HCT116 (cell line): ENCODE data around the gene TFCP2L1. TPM values are rescaled to one million over a fixed set of nuclear protein-coding genes. Genes with fewer than 3 reads are reported as not detected.

Experiments used
- ATAC-seq: fragments of 200-7000 bp; cut with Tn5 transposase; 2 replicates; pipeline ENCODE4 v1.9.1; 2020; ENCODE audit warnings: mild to moderate bottlenecking, moderate library complexity
- BruUV-seq: library from RNA; stranded (reverse); fragments of 400-500 nt; replicated peaks from 2 replicates; lab custom pipeline; 2021; lab: Mats Ljungman, UMichigan
- CTCF ChIA-PET: fragments of 300-600 bp; sonication (Branson Sonifier 250); formaldehyde crosslinking; loops from one replicate; lab custom pipeline; 2021; ENCODE audit warnings: antibody characterized with exemption; lab: Charles Lee
- POLR2A ChIA-PET: fragments of 300-600, 350-600 bp; sonication (Branson Sonifier 250); formaldehyde crosslinking; loops from one replicate; lab custom pipeline; 2021; ENCODE audit warnings: antibody characterized with exemption; lab: Charles Lee
- RAD21 ChIA-PET, 2 experiments: fragments of 300-600 bp; sonication (Branson Sonifier 250); formaldehyde crosslinking; loops; one replicate each; lab custom pipeline; 2023; ENCODE audit warnings: low total read pairs in 2 of 2; ENCODE audit not compliant: uncharacterized antibody in 2 of 2, unreplicated experiment in 2 of 2, low non-redundant PET in 1 of 2; lab: Charles Lee
- DNase-seq: peaks from one replicate; pipeline ENCODE4 v3.0.0-alpha.2; 2010; ENCODE audit warnings: low read depth, low spot score
- H2AFZ ChIP-seq: fragments of 200-600 bp; shearing (Covaris generic), sonication (generic); 2 replicates; pipeline ENCODE4 v1.6.1; 2017; ENCODE audit warnings: low read depth, mixed run types, mixed read lengths, antibody characterized with exemption, low read length; ENCODE audit not compliant: poor library complexity, severe bottlenecking
- H3K27ac ChIP-seq: 2 replicates; pipeline ENCODE4 v1.5.1; 2012; ENCODE audit warnings: low read depth, low read length
- H3K27me3 ChIP-seq: fragments of 200-600 bp; sonication (generic); 2 replicates; pipeline ENCODE4 v1.6.1; 2016; ENCODE audit warnings: mixed run types, low read length, mixed read lengths; ENCODE audit not compliant: insufficient read depth
- H3K36me3 ChIP-seq, 2 experiments: fragments of 200-500 bp in 1 of 2; fragments of 200-600 bp in 1 of 2; sonication (Bioruptor generic) in 1 of 2; sonication (generic) in 1 of 2; 2 replicates each; pipeline versions ENCODE4 v1.5.1 to v1.6.1; 2014 to 2016; ENCODE audit warnings: low read length in 2 of 2, inconsistent platforms in 1 of 2, mixed read lengths in 1 of 2, mixed run types in 1 of 2; ENCODE audit not compliant: insufficient read depth in 2 of 2, control insufficient read depth in 1 of 2
- H3K4me1 ChIP-seq, 2 experiments: fragments of 200-600 bp in 1 of 2; sonication (generic) in 1 of 2; 2 replicates each; pipeline versions ENCODE4 v1.5.1 to v1.6.1; 2012 to 2017; ENCODE audit warnings: low read length in 2 of 2, inconsistent platforms in 1 of 2, mild to moderate bottlenecking in 1 of 2, mixed read lengths in 1 of 2, mixed run types in 1 of 2, moderate library complexity in 1 of 2; ENCODE audit not compliant: insufficient read depth in 2 of 2, control insufficient read depth in 1 of 2
- H3K4me2 ChIP-seq: fragments of 200-600 bp; sonication (generic); 2 replicates; pipeline ENCODE4 v1.6.1; 2017; ENCODE audit warnings: mixed run types, low read length, mixed read lengths
- H3K4me3 ChIP-seq, 2 experiments: fragments of 200-600 bp in 1 of 2; sonication (generic) in 1 of 2; replicated peaks in 1 of 2; 2 replicates each; pipeline ENCODE4 v1.5.1; 2011 to 2016; ENCODE audit warnings: low read length in 2 of 2, control low read depth in 1 of 2, low read depth in 1 of 2, mild to moderate bottlenecking in 1 of 2, mixed read lengths in 1 of 2, mixed run types in 1 of 2
- H3K79me2 ChIP-seq: fragments of 200-600 bp; sonication (generic); 2 replicates; pipeline ENCODE4 v1.6.1; 2017; ENCODE audit warnings: mild to moderate bottlenecking, mixed run types, low read length, moderate library complexity, mixed read lengths; ENCODE audit not compliant: insufficient read depth
- H3K9ac ChIP-seq: fragments of 200-600 bp; sonication (generic); 2 replicates; pipeline ENCODE4 v1.6.1; 2016; ENCODE audit warnings: low read length, mixed read lengths
- H3K9me2 ChIP-seq: fragments of 200-600 bp; sonication (generic), shearing (Covaris generic); 2 replicates; pipeline ENCODE4 v1.6.1; 2017; ENCODE audit warnings: mixed run types, mild to moderate bottlenecking, moderate library complexity; ENCODE audit not compliant: insufficient read depth
- H3K9me3 ChIP-seq, 2 experiments: fragments of 200-500 bp in 1 of 2; fragments of 200-600 bp in 1 of 2; sonication (Bioruptor generic) in 1 of 2; sonication (generic) in 1 of 2; 2 replicates each; pipeline ENCODE4 v1.6.1; 2014 to 2017; ENCODE audit warnings: low read length in 2 of 2, mixed read lengths in 2 of 2, inconsistent platforms in 1 of 2, low read depth in 1 of 2, mild to moderate bottlenecking in 1 of 2, mixed run types in 1 of 2, moderate library complexity in 1 of 2; ENCODE audit not compliant: control insufficient read depth in 1 of 2, insufficient read depth in 1 of 2
- H4K20me1 ChIP-seq: fragments of 200-600 bp; sonication (generic), shearing (Covaris generic); 2 replicates; pipeline ENCODE4 v1.6.1; 2017; ENCODE audit warnings: mixed run types, mild to moderate bottlenecking, moderate library complexity; ENCODE audit not compliant: insufficient read depth
- CEBPB ChIP-seq: IDR thresholded peaks from 2 replicates; pipeline ENCODE4 v1.6.1; 2012; ENCODE audit warnings: low read depth
- CTCF ChIP-seq, 3 experiments: fragments of 200-600 bp in 1 of 3; sonication (generic) in 1 of 3; IDR thresholded peaks in 2 of 3; conservative IDR thresholded peaks in 1 of 3; 2 replicates each; pipeline ENCODE4 v1.5.1; 2012 to 2017; ENCODE audit warnings: low read depth in 2 of 3, low read length in 2 of 3, antibody characterized with exemption in 1 of 3, borderline replicate concordance in 1 of 3, control low read depth in 1 of 3, mild to moderate bottlenecking in 1 of 3, mixed read lengths in 1 of 3, mixed run types in 1 of 3, moderate library complexity in 1 of 3; ENCODE audit not compliant: insufficient read depth in 1 of 3
- EGR1 ChIP-seq: IDR thresholded peaks from 2 replicates; pipeline ENCODE4 v1.6.1; 2012; ENCODE audit warnings: low read depth
- EZH2phosphoT487 ChIP-seq: fragments of 200-600 bp; IDR thresholded peaks from 2 replicates; pipeline ENCODE4 v1.6.1; 2018; ENCODE audit warnings: antibody characterized with exemption, borderline replicate concordance
- FOSL1 ChIP-seq: IDR thresholded peaks from 2 replicates; pipeline ENCODE4 v1.6.1; 2012; ENCODE audit warnings: low read depth
- JUND ChIP-seq: IDR thresholded peaks from 2 replicates; pipeline ENCODE4 v1.6.1; 2012
- MAX ChIP-seq: IDR thresholded peaks from 2 replicates; pipeline ENCODE4 v1.6.1; 2012
- POLR2A ChIP-seq: IDR thresholded peaks from 2 replicates; pipeline ENCODE4 v1.7.0; 2011; ENCODE audit warnings: borderline replicate concordance; ENCODE audit not compliant: insufficient read depth, insufficient read length; ENCODE audit errors: extremely low read depth
- POLR2AphosphoS5 ChIP-seq: IDR thresholded peaks from 2 replicates; pipeline ENCODE4 v1.6.1; 2011; ENCODE audit warnings: mild to moderate bottlenecking, low read depth, low read length, moderate library complexity
- RAD21 ChIP-seq: IDR thresholded peaks from 2 replicates; pipeline ENCODE4 v1.6.1; 2012; ENCODE audit warnings: low read depth, mild to moderate bottlenecking
- REST ChIP-seq: IDR thresholded peaks from 2 replicates; pipeline ENCODE4 v1.6.1; 2012; ENCODE audit warnings: low read depth
- SIN3A ChIP-seq: IDR thresholded peaks from 2 replicates; pipeline ENCODE4 v1.6.1; 2012; ENCODE audit warnings: low read depth
- SP1 ChIP-seq: IDR thresholded peaks from 2 replicates; pipeline ENCODE4 v1.6.1; 2012; ENCODE audit warnings: low read depth
- SRF ChIP-seq: IDR thresholded peaks from 2 replicates; pipeline ENCODE4 v1.6.1; 2012; ENCODE audit warnings: low read depth
- YY1 ChIP-seq: IDR thresholded peaks from 2 replicates; pipeline ENCODE4 v1.6.1; 2011; ENCODE audit warnings: low read length, low read depth, moderate library complexity, mild to moderate bottlenecking; ENCODE audit not compliant: insufficient replicate concordance; ENCODE audit errors: extremely low read depth
- ZBTB33 ChIP-seq: IDR thresholded peaks from 2 replicates; pipeline ENCODE4 v1.6.1; 2011; ENCODE audit warnings: mild to moderate bottlenecking, low read length, moderate library complexity; ENCODE audit not compliant: insufficient replicate concordance; ENCODE audit errors: extremely low read depth
- ZFX ChIP-seq: fragments of 450-650 bp; IDR thresholded peaks from 2 replicates; pipeline ENCODE4 v1.6.1; 2017
- intact Hi-C: fragments of 100-400 bp; cut with micrococcal nuclease; formaldehyde crosslinking; loops from 2 replicates; pipeline ENCODE4 v1.10.0; 2022
- total RNA-seq: library from RNA; stranded (reverse); gene quantifications from one replicate; pipeline ENCODE4 v1.2.1, GENCODE V29; 2021; ENCODE audit not compliant: unreplicated experiment

TFCP2L1 gene
- total RNA-seq, 1 experiment from 2014 or later = 8.4 TPM

- Histone ChIP-seq H3K4me1 (peaks cover 4 to 11% of the 10 kb centered on the region in 2 experiments; a peak in 2 of 4 replicates), H3K4me3 (no peak overlapping the region), H3K9ac (no peak overlapping the region), H3K9me2 (no peaks in the 10 kb centered on the region), H3K79me2 (no peaks in the 10 kb centered on the region), H3K4me2 (no peak overlapping the region), H3K9me3 (no peaks in the 10 kb centered on the region), H4K20me1 (no peaks in the 10 kb centered on the region), H2AFZ (no peak overlapping the region), H3K27me3 (no peaks in the 10 kb centered on the region), H3K27ac (no peak overlapping the region), H3K36me3 (no peaks in the 10 kb centered on the region)
- no TSS peak for BruUV-seq
- intact Hi-C loops = no loop called here
- ChIA-PET CTCF (no interaction called here), POLR2A (no interaction called here), RAD21 (no interaction called here)
- no peak for DNase-seq
- no peak for ATAC-seq
- TF ChIP-seq POLR2AphosphoS5 (no peak), SP1 (no peak), FOSL1 (no peak), ZFX (no peak), SIN3A (no peak), MAX (no peak), JUND (no peak), RAD21 (no peak), REST (no peak), ZBTB33 (no peak), CTCF (IDR thresholded peaks at IDR 0.05 in 2 of 3, conservative IDR thresholded peaks at IDR 0.05 in 1 of 3; ENCODE audit: borderline replicate concordance in 1 of 3, insufficient read depth in 1 of 3, low read depth in 2 of 3, low read length in 2 of 3) (no peak), EZH2phosphoT487 (no peak), EGR1 (no peak), SRF (no peak), CEBPB (no peak), POLR2A (no peak), YY1 (no peak)
Observed at GRCh38 chr2:121293450-121294325, 8.7 kb upstream of the TFCP2L1 start.
